Parathyroid adenoma (tissue), 2 donors: ENCODE results near the gene OR52E2.

ENCODE experiments used
- H2AFZ ChIP-seq: fragments of 300-600 bp; sonication (generic); one replicate; pipeline ENCODE4 v1.7.0; 2017; ENCODE audit warnings: antibody characterized with exemption, mild to moderate bottlenecking
- H3K27ac ChIP-seq: fragments of 300-600 bp; sonication (generic); one replicate; pipeline ENCODE4 v1.7.0; 2017
- H3K27me3 ChIP-seq: fragments of 300-600 bp; sonication (generic); one replicate; pipeline ENCODE4 v1.7.0; 2017; ENCODE audit warnings: low read length; ENCODE audit not compliant: control insufficient read depth, insufficient read depth
- H3K36me3 ChIP-seq: fragments of 300-600 bp; sonication (generic); one replicate; pipeline ENCODE4 v1.7.0; 2017; ENCODE audit warnings: low read length; ENCODE audit not compliant: control insufficient read depth, insufficient read depth
- H3K4me1 ChIP-seq: fragments of 300-600 bp; sonication (generic); one replicate; pipeline ENCODE4 v1.7.0; 2017; ENCODE audit warnings: control low read depth
- H3K4me2 ChIP-seq: fragments of 300-600 bp; sonication (generic); one replicate; pipeline ENCODE4 v1.7.0; 2017; ENCODE audit warnings: low read length
- H3K4me3 ChIP-seq: fragments of 300-600 bp; sonication (generic); one replicate; pipeline ENCODE4 v1.7.0; 2017; ENCODE audit warnings: low read depth, low read length
- H3K79me2 ChIP-seq: fragments of 300-600 bp; sonication (generic); one replicate; pipeline ENCODE4 v1.7.0; 2017; ENCODE audit warnings: control low read depth
- H3K9ac ChIP-seq: fragments of 300-600 bp; sonication (generic); one replicate; pipeline ENCODE4 v1.7.0; 2017; ENCODE audit warnings: mild to moderate bottlenecking
- H3K9me3 ChIP-seq: fragments of 300-600 bp; sonication (generic); one replicate; pipeline ENCODE4 v1.7.0; 2017; ENCODE audit warnings: low read length; ENCODE audit not compliant: control insufficient read depth
- TF ChIP-seq, protein P1 (sequence below): fragments of 300-600 bp; sonication (generic); IDR thresholded peaks from one replicate; pipeline ENCODE4 v1.7.0; 2017; ENCODE audit warnings: antibody characterized with exemption, mild to moderate bottlenecking
- donor health status: primary hyperparathyroidism.

The OR52E2 gene

DNA sequence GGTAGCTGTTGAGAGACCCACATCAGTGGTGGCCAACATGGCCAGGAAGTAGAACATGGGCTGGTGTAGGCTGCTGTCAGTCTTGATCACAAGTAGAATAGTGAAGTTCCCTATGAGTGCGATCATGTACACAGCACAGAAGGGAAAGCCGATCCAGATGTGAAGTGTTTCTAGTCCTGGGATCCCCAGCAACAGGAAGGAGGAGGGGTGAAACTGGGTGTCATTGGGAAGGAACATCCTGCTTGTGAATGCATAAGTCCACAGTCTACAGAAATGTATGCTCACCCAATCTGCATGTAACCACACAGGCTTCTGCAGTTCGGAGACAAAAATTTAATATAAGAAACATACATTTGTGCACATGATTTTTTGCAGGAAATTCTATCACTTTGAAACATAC lies at the start of gene OR52E2:
TSS of gene OR52E2 (minus strand) at position 237 of the 400 bp plus-strand sequence. CDS start at position 237, 0 bp downstream.
- Histone ChIP-seq H3K9ac (no peak within 1 kb of the TSS), H3K4me3 (no peak within 1 kb of the TSS), H3K27me3 (no peaks in the 10 kb centered on the region), H3K79me2 (no peaks in the 10 kb centered on the region), H3K36me3 (no peaks in the 10 kb centered on the region), H3K4me2 (no peak within 1 kb of the TSS), H2AFZ (no peak within 1 kb of the TSS), H3K27ac (no peak within 1 kb of the TSS), H3K4me1 (no peaks in the 10 kb centered on the region), H3K9me3 (no peaks in the 10 kb centered on the region)
- TF ChIP-seq, protein P1, sequence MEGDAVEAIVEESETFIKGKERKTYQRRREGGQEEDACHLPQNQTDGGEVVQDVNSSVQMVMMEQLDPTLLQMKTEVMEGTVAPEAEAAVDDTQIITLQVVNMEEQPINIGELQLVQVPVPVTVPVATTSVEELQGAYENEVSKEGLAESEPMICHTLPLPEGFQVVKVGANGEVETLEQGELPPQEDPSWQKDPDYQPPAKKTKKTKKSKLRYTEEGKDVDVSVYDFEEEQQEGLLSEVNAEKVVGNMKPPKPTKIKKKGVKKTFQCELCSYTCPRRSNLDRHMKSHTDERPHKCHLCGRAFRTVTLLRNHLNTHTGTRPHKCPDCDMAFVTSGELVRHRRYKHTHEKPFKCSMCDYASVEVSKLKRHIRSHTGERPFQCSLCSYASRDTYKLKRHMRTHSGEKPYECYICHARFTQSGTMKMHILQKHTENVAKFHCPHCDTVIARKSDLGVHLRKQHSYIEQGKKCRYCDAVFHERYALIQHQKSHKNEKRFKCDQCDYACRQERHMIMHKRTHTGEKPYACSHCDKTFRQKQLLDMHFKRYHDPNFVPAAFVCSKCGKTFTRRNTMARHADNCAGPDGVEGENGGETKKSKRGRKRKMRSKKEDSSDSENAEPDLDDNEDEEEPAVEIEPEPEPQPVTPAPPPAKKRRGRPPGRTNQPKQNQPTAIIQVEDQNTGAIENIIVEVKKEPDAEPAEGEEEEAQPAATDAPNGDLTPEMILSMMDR, result no peak

DNA sequence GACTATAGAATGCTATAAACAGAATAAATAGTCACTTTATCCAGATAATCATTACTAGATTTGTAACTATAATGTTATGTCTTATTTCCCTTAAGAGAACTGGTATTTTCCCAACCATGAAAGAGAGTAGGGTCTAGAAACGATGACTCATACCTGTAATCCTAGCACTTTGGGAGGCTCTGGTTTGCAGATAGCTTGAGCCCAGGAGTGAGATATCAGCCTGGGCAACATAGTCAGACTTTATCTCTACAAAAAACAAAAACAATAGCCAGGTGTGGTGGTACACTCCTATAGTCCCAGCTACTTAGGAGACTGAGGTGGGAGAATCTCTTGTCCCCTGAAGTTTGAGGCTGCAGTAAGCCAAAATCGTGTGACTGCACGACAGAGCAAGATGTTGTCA lies 47.9 kb upstream of the OR52E2 start:
- Histone ChIP-seq H3K79me2 (no peaks in the 10 kb centered on the region), H2AFZ (no peak overlapping the region), H3K4me1 (no peaks in the 10 kb centered on the region), H3K4me3 (no peak overlapping the region), H3K36me3 (no peaks in the 10 kb centered on the region), H3K9ac (no peak overlapping the region), H3K9me3 (no peaks in the 10 kb centered on the region), H3K27ac (no peak overlapping the region), H3K27me3 (no peaks in the 10 kb centered on the region), H3K4me2 (no peak overlapping the region)
- TF ChIP-seq, protein P1, result no peak

GRCh38 chr11:5103066-5103465 lies 43.6 kb upstream of the OR52E2 start:
- H3K9ac ChIP-seq, result no peak overlapping the region
- H3K4me2 ChIP-seq, result no peak overlapping the region
- H3K36me3 ChIP-seq, result no peaks in the 10 kb centered on the region
- H3K4me1 ChIP-seq, result no peaks in the 10 kb centered on the region
- no peaks in the 10 kb centered on the region for H3K27me3 ChIP-seq
- H3K79me2 ChIP-seq, result no peaks in the 10 kb centered on the region
- no peak overlapping the region for H2AFZ ChIP-seq
- no peaks in the 10 kb centered on the region for H3K9me3 ChIP-seq
- H3K4me3 ChIP-seq, result no peak overlapping the region
- no peak overlapping the region for H3K27ac ChIP-seq
- TF ChIP-seq, protein P1, result no peak

DNA sequence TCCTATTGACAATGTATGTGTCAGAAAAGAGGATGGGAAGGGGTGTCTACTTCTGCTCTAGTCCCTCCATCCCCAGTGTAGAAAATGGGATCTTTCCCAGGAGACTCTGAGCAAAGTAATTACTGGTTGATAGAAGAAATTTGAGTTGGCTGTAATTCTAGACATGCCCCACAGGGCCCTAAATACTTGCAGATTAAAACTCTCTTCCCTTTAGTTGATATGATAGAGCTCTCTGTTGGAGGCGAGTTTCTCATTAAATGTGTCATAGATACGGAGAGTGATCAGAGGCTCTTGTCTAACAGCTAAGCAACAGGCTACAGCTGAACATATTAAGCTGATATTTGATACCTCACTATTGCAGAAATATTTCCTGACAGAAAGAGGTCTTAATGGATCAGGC lies 42.8 kb upstream of the OR52E2 start:
- TF ChIP-seq, protein P1, result no peak
- H2AFZ ChIP-seq, result no peak overlapping the region
- H3K9me3 ChIP-seq, result no peaks in the 10 kb centered on the region
- no peaks in the 10 kb centered on the region for H3K27me3 ChIP-seq
- no peaks in the 10 kb centered on the region for H3K79me2 ChIP-seq
- H3K9ac ChIP-seq, result no peak overlapping the region
- no peaks in the 10 kb centered on the region for H3K4me1 ChIP-seq
- H3K4me3 ChIP-seq, result no peak overlapping the region
- no peak overlapping the region for H3K4me2 ChIP-seq
- no peak overlapping the region for H3K27ac ChIP-seq
- H3K36me3 ChIP-seq, result no peaks in the 10 kb centered on the region

GRCh38 chr11:5096011-5096410 lies 36.6 kb upstream of the OR52E2 start:
- H3K4me3 ChIP-seq, result no peak overlapping the region
- no peaks in the 10 kb centered on the region for H3K36me3 ChIP-seq
- H3K27me3 ChIP-seq, result no peaks in the 10 kb centered on the region
- no peaks in the 10 kb centered on the region for H3K79me2 ChIP-seq
- TF ChIP-seq, protein P1, result no peak
- no peak overlapping the region for H2AFZ ChIP-seq
- H3K4me1 ChIP-seq, result no peaks in the 10 kb centered on the region
- no peak overlapping the region for H3K4me2 ChIP-seq
- H3K27ac ChIP-seq, result no peak overlapping the region
- H3K9me3 ChIP-seq, result no peaks in the 10 kb centered on the region
- H3K9ac ChIP-seq, result no peak overlapping the region
